Right cardiac atrium (tissue), 5 donors: ENCODE measurements around the gene LCNL1. TPM values are rescaled to one million over a fixed set of nuclear protein-coding genes. Genes with fewer than 3 reads are reported as not detected.

Experiments
- ATAC-seq, 2 donors: fragments of 200-7000 bp; cut with Tn5 transposase; one replicate each; pipeline versions ENCODE4 v1.8.0 to v1.9.1; 2020; ENCODE audit warnings: moderate library complexity in 2 of 2, mild to moderate bottlenecking in 1 of 2
- DNase-seq, 3 donors: peaks; one replicate each; pipeline ENCODE4 v3.0.0-alpha.2; 2020
- H3K27ac ChIP-seq: one replicate; pipeline ENCODE4 v1.5.1; 2013; ENCODE audit warnings: mild to moderate bottlenecking, low read length, control low read depth, moderate library complexity
- H3K27me3 ChIP-seq: one replicate; pipeline ENCODE4 v1.6.1; 2013; ENCODE audit not compliant: control insufficient read depth, insufficient read depth
- H3K4me1 ChIP-seq: one replicate; pipeline ENCODE4 v1.6.1; 2013; ENCODE audit warnings: low read length; ENCODE audit not compliant: control insufficient read depth, insufficient read depth
- H3K4me3 ChIP-seq: one replicate; pipeline ENCODE4 v1.5.1; 2013; ENCODE audit warnings: low read length, control low read depth
- H3K9me3 ChIP-seq: one replicate; pipeline ENCODE4 v1.6.1; 2013; ENCODE audit warnings: low read length; ENCODE audit not compliant: control insufficient read depth
- WGBS: extraction: QIAGEN DNeasy Blood & Tissue Kit; methylation state at CpG from one replicate; pipeline ENCODE4 v1.1.7; 2013; 5-methylcytosine and 5-hydroxymethylcytosine counted together
- intact Hi-C, 4 donors: fragments of 100-400 bp; cut with DNase I; formaldehyde crosslinking; loops; one replicate each; pipeline versions ENCODE4 v1.11.0 to v1.14.0; 2022 to 2023
- polyA plus RNA-seq: library from polyadenylated mRNA; stranded (reverse); fragments of 200-250 nt; gene quantifications from one replicate; pipeline ENCODE4 v1.2.3, GENCODE V29; 2013
- total RNA-seq, 4 donors: library from RNA; stranded (reverse); fragmentation: NEBNext Ultra II Directional; extraction: Animal tissue kit (Norgen Biotek cat#: 25700); gene quantifications; one replicate each; pipeline ENCODE4 v1.2.1, GENCODE V29; 2021
- donor health status: healthy with polysubstance abuse.
- donor health status: DM: no; HTN: yes; CAD: no.
- donor health status: DM: no; HTN: no; CAD: no.
- donor health status: DM: no; HTN: yes; CAD: no; lungs with severe emphysema.
- donor health status: DM: yes; HTN: yes; CAD: no.

LCNL1 gene
- total and polyA plus RNA-seq, 5 donors, result 2.4 to 16.7 (median 7.2) TPM

GRCh38 chr9:136954270-136955083, 28.3 kb upstream of the LCNL1 start:
- H3K27ac ChIP-seq, result no peak overlapping the region
- H3K4me1 ChIP-seq, result no peaks in the 10 kb centered on the region
- 87% methylated on average over 25 of the region's 25 CpGs for WGBS
- ATAC-seq (no peak), DNase-seq (peak in 2 of 3 donors; percentile 37 to 50)
- no peaks in the 10 kb centered on the region for H3K27me3 ChIP-seq
- no peak overlapping the region for H3K4me3 ChIP-seq
- intact Hi-C loops, result loop anchor here in 1 of 4 donors (5.0 kb wide), 1 partner anchor 73 kb away; the partner anchor contains the start of gene ABCA2
- H3K9me3 ChIP-seq, result no peaks in the 10 kb centered on the region

- ATAC-seq (no peak), DNase-seq (peak in 2 of 3 donors; percentile 23 to 26)
- intact Hi-C loops, result no loop called here
- H3K27me3 ChIP-seq, result no peaks in the 10 kb centered on the region
- no peaks in the 10 kb centered on the region for H3K4me1 ChIP-seq
- H3K4me3 ChIP-seq, result no peak overlapping the region
- H3K9me3 ChIP-seq, result no peaks in the 10 kb centered on the region
- no peak overlapping the region for H3K27ac ChIP-seq
- WGBS, result 85% methylated on average over 14 of the region's 14 CpGs
Measured at GRCh38 chr9:136955202-136955942, 27.4 kb upstream of the LCNL1 start.

- no peak for ATAC-seq
- Histone ChIP-seq H3K27me3 (no peaks in the 10 kb centered on the region), H3K27ac (no peak overlapping the region), H3K4me3 (no peak overlapping the region), H3K9me3 (no peaks in the 10 kb centered on the region), H3K4me1 (no peaks in the 10 kb centered on the region)
- 95% methylated on average over 9 of the region's 9 CpGs for WGBS
- intact Hi-C loops, result no loop called here
- peak in 2 of 3 donors; percentile 14 to 44 for DNase-seq
Measured at GRCh38 chr9:136955943-136956335, 26.9 kb upstream of the LCNL1 start.

- ATAC-seq (no peak), DNase-seq (no peak)
- H3K27me3 ChIP-seq, result no peaks in the 10 kb centered on the region
- no peaks in the 10 kb centered on the region for H3K4me1 ChIP-seq
- no peaks in the 10 kb centered on the region for H3K9me3 ChIP-seq
- intact Hi-C loops, result no loop called here
- WGBS, result 96% methylated on average over 4 of the region's 4 CpGs
- no peak overlapping the region for H3K4me3 ChIP-seq
- H3K27ac ChIP-seq, result no peak overlapping the region
Measured at GRCh38 chr9:136956604-136957003, 26.2 kb upstream of the LCNL1 start.

- Histone ChIP-seq H3K9me3 (no peaks in the 10 kb centered on the region), H3K27me3 (no peaks in the 10 kb centered on the region), H3K4me3 (no peak overlapping the region), H3K27ac (no peak overlapping the region), H3K4me1 (no peaks in the 10 kb centered on the region)
- intact Hi-C loops, result no loop called here
- no peak for ATAC-seq
- WGBS, result 100% methylated on average over 1 of the region's 1 CpG
- DNase-seq, result no peak
Measured at GRCh38 chr9:136957461-136957860, 25.3 kb upstream of the LCNL1 start.

- intact Hi-C loops, result no loop called here
- Histone ChIP-seq H3K27ac (no peak overlapping the region), H3K4me1 (no peaks in the 10 kb centered on the region), H3K9me3 (no peaks in the 10 kb centered on the region), H3K4me3 (no peak overlapping the region), H3K27me3 (no peaks in the 10 kb centered on the region)
- peak in 2 of 3 donors; percentile 5 to 9 for DNase-seq
- ATAC-seq, result no peak
- WGBS, result 90% methylated on average over 6 of the region's 6 CpGs
Measured at GRCh38 chr9:136957901-136958300, 24.9 kb upstream of the LCNL1 start.

- Histone ChIP-seq H3K4me3 (no peak overlapping the region), H3K27ac (no peak overlapping the region), H3K4me1 (no peaks in the 10 kb centered on the region), H3K27me3 (no peaks in the 10 kb centered on the region), H3K9me3 (no peaks in the 10 kb centered on the region)
- 97% methylated on average over 7 of the region's 7 CpGs for WGBS
- ATAC-seq, result no peak
- peak in 1 of 3 donors; percentile 36 for DNase-seq
- intact Hi-C loops, result no loop called here
Measured at GRCh38 chr9:136958473-136958872, 24.3 kb upstream of the LCNL1 start.

GRCh38 chr9:136958898-136959850, 23.6 kb upstream of the LCNL1 start:
- Histone ChIP-seq H3K27ac (no peak overlapping the region), H3K27me3 (no peaks in the 10 kb centered on the region), H3K4me1 (no peaks in the 10 kb centered on the region), H3K9me3 (no peaks in the 10 kb centered on the region), H3K4me3 (no peak overlapping the region)
- WGBS, result 87% methylated on average over 28 of the region's 28 CpGs
- intact Hi-C loops, result no loop called here
- ATAC-seq, result no peak
- peak in 2 of 3 donors; percentile 23 to 58 for DNase-seq

GRCh38 chr9:136960212-136960937, 22.4 kb upstream of the LCNL1 start:
- ATAC-seq, result no peak
- H3K27me3 ChIP-seq, result no peaks in the 10 kb centered on the region
- 82% methylated on average over 19 of the region's 19 CpGs for WGBS
- DNase-seq, result no peak
- intact Hi-C loops, result no loop called here
- no peaks in the 10 kb centered on the region for H3K4me1 ChIP-seq
- H3K27ac ChIP-seq, result no peak overlapping the region
- H3K9me3 ChIP-seq, result no peaks in the 10 kb centered on the region
- H3K4me3 ChIP-seq, result no peak overlapping the region

GRCh38 chr9:136960938-136961275, 21.9 kb upstream of the LCNL1 start:
- Histone ChIP-seq H3K4me1 (no peaks in the 10 kb centered on the region), H3K27ac (no peak overlapping the region), H3K9me3 (no peaks in the 10 kb centered on the region), H3K4me3 (no peak overlapping the region), H3K27me3 (no peaks in the 10 kb centered on the region)
- 80% methylated on average over 15 of the region's 15 CpGs for WGBS
- ATAC-seq (no peak), DNase-seq (no peak)
- intact Hi-C loops, result no loop called here
